Subcutaneous abdominal adipose tissue (tissue), 5 donors: ENCODE results near the gene CX3CR1.

ENCODE experiments used
- H3K27ac ChIP-seq: one replicate; pipeline ENCODE4 v1.7.0; 2013; ENCODE audit warnings: low read depth, mild to moderate bottlenecking, inconsistent platforms, low read length, moderate library complexity
- H3K27me3 ChIP-seq, 5 donors: one replicate each; pipeline ENCODE4 v1.7.0; 2013; ENCODE audit warnings: low read length in 5 of 5, inconsistent platforms in 1 of 5; ENCODE audit not compliant: control insufficient read depth in 5 of 5, insufficient read depth in 4 of 5
- H3K36me3 ChIP-seq, 5 donors: one replicate each; pipeline ENCODE4 v1.7.0; 2013; ENCODE audit warnings: low read length in 5 of 5; ENCODE audit not compliant: control insufficient read depth in 5 of 5, insufficient read depth in 5 of 5
- H3K4me1 ChIP-seq, 5 donors: one replicate each; pipeline ENCODE4 v1.7.0; 2013; ENCODE audit warnings: low read length in 5 of 5, mild to moderate bottlenecking in 3 of 5, moderate library complexity in 1 of 5; ENCODE audit not compliant: control insufficient read depth in 5 of 5, insufficient read depth in 5 of 5
- H3K4me3 ChIP-seq, 5 donors: one replicate each; pipeline ENCODE4 v1.7.0; 2013; ENCODE audit warnings: low read length in 5 of 5, low read depth in 1 of 5
- H3K9ac ChIP-seq, 5 donors: one replicate each; pipeline ENCODE4 v1.7.0; 2013; ENCODE audit warnings: low read length in 5 of 5, mild to moderate bottlenecking in 4 of 5, moderate library complexity in 3 of 5
- H3K9me3 ChIP-seq, 5 donors: one replicate each; pipeline ENCODE4 v1.7.0; 2013; ENCODE audit warnings: low read length in 5 of 5; ENCODE audit not compliant: control insufficient read depth in 5 of 5
- donor health status: healthy.
- donor health status: healthy.
- donor health status: healthy.
- donor health status: healthy.
- donor health status: healthy.

Gene CX3CR1

DNA sequence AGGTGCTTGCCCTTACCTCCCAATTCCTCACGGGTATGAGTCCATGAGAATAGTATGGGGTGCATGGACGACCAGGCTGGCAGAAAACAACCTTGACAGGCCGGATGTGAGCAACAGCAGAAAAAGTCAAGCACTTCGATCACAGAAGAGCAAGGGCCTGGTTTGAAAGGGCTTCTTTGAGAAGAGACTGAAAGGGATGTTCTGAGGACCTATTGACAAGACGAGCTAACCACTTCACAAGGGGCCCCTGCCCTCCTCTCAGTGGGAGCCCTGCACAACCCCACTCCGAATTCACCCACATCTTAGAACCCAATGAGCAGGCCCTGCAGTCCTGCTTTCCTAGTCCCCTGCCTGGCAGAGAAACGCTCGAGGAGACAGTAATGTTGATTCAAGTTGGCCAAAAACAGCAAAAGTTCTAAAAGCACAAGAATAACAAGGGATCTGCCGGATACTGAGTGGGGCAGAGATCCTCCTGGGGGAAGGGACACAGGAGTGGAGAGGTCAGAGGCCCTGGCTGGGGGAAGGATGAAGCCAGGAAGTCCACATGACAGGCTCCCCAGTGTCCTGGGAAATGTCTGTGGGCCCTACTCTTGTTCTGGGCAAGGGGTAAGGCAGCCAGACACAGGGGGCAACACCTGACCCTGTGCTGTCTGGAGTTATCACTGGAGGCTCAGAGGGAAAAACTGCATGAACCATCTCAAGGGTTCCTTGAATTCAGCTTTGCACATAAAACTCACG, 14.8 kb upstream of the CX3CR1 start:
- no peak overlapping the region for H3K4me3 ChIP-seq
- no peak overlapping the region for H3K9ac ChIP-seq
- H3K36me3 ChIP-seq = no peaks in the 10 kb centered on the region
- no peak overlapping the region for H3K27ac ChIP-seq
- no peaks in the 10 kb centered on the region for H3K27me3 ChIP-seq
- peaks cover 0 to 12% (median 6%) of the 10 kb centered on the region in 5 donors for H3K9me3 ChIP-seq
- H3K4me1 ChIP-seq = peaks cover 0 to 3% (median 0%) of the 10 kb centered on the region in 5 donors

DNA sequence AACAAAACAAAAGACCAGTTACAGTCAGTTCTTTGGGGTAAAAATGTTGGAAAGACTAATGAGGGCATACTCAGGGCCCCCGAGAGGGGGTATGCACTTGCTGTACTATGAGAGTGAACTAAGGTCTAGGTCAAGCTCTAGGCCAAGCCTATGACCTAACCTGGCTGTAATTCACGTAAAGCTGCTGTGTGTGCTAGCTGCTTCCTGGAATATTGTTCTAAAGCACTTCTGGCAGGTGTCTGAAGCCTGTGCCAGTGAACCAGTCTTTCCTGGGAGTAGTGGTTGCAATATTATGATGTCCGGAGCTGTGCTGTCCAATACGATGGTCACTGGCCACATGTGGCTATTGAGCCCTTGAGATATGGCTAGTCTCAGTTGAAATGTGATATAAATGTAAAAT, 13.1 kb upstream of the CX3CR1 start:
- H3K27me3 ChIP-seq = no peaks in the 10 kb centered on the region
- no peak overlapping the region for H3K4me3 ChIP-seq
- H3K9me3 ChIP-seq = peaks cover 0 to under 1% (median 0%) of the 10 kb centered on the region in 5 donors
- H3K27ac ChIP-seq = no peak overlapping the region
- H3K4me1 ChIP-seq = peaks cover 0 to 3% (median 0%) of the 10 kb centered on the region in 5 donors
- H3K36me3 ChIP-seq = no peaks in the 10 kb centered on the region
- H3K9ac ChIP-seq = no peak overlapping the region

DNA sequence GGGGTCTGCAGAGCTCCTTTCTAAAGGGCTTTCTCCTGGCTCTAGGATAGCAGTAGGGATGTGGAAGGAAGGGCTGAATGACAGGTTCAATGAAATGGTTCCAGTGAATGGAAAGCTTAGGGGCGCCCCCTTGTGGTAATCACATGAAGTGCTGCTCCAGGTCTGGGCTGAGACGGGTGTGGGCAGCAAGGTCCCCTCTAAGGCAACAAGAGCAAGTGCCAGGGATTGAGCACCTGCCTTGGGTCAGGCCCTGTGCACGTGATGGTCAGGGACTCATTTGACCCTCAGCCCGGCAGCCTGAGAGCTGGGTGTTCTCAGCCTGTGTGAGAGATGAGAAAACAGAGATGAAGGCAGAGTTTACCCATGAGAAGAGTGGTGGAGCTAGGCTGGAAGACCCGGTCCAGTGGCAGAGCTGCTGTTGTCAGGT, 12.1 kb upstream of the CX3CR1 start:
- Histone ChIP-seq H3K4me1 (peaks cover 0 to 3% (median 0%) of the 10 kb centered on the region in 5 donors), H3K9ac (no peak overlapping the region), H3K27me3 (no peaks in the 10 kb centered on the region), H3K9me3 (no peaks in the 10 kb centered on the region), H3K36me3 (no peaks in the 10 kb centered on the region), H3K27ac (no peak overlapping the region), H3K4me3 (no peak overlapping the region)

DNA sequence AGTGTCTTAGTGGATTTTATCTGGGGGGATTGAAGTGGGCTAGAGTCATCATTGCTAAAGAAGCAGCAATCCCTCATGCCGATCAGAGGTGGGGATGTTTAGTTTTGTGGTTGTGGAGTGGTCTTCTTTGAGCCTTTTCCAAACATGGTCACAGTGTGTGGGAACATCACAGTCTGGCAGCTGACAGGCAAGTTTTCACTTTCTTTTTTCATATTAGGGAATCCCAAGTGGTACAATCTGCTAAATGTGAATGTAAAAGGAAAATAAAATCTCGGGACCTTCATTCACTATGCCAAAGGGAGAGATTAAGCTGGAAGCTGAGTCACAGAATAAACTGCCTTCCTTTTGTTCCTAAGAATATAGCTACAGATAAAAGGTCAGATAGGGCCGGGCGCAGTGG, 10.4 kb upstream of the CX3CR1 start:
- Histone ChIP-seq H3K36me3 (no peaks in the 10 kb centered on the region), H3K4me1 (peaks cover 0 to 5% (median 0%) of the 10 kb centered on the region in 5 donors), H3K9me3 (no peaks in the 10 kb centered on the region), H3K4me3 (no peak overlapping the region), H3K9ac (no peak overlapping the region), H3K27ac (no peak overlapping the region), H3K27me3 (no peaks in the 10 kb centered on the region)

DNA sequence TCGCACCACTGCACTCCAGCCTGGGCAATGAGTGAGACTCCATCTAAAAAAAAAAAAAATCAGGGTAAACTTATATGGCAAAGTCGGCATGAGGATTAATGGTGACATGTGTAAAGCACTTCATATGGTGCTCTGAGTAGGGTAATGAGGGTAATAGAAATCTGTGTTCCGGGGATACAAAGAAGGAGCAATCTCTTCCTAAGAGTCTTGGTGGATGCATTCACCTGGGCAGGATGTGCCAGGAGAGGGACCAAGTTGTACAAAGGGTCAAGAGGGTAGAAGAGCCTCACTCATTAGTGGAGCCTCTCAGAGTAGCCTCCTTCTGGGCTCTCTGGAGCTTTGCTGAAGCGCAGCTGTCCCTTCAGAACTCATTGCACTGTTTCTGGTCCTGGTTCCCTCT, 9.3 kb upstream of the CX3CR1 start:
- Histone ChIP-seq H3K27ac (no peak overlapping the region), H3K9me3 (no peaks in the 10 kb centered on the region), H3K4me3 (no peak overlapping the region), H3K9ac (no peak overlapping the region), H3K4me1 (peaks cover 0 to 15% (median 5%) of the 10 kb centered on the region in 5 donors), H3K36me3 (no peaks in the 10 kb centered on the region), H3K27me3 (no peaks in the 10 kb centered on the region)

DNA sequence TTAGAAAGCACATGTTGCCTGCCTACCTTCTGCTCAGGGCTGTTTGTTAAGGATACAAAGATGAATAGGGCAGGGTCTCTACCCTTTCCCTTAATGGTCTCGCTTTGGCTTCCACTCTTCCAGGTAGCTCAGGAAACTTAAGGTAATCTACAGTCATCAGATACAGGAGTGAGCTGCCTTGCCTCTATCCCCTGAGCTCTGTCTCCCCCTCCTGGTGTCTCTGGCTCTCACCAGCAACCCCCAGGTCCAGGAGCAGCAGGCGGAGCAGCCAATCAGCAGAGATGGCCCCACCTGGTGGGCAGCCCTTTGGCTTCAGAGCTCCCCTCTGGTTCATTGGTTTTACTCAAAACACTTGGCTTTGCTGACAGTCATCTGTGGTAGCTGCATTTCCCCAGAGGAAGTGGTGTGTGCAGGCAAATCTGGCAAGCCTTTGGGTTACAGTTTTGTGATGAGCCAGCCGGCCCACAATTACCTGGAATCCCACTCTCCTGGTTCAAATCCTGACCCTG, 8.5 kb upstream of the CX3CR1 start:
- no peak overlapping the region for H3K9ac ChIP-seq
- H3K9me3 ChIP-seq = no peaks in the 10 kb centered on the region
- H3K36me3 ChIP-seq = no peaks in the 10 kb centered on the region
- H3K4me1 ChIP-seq = peaks cover 0 to 17% (median 5%) of the 10 kb centered on the region in 5 donors
- H3K4me3 ChIP-seq = no peak overlapping the region
- H3K27ac ChIP-seq = no peak overlapping the region
- H3K27me3 ChIP-seq = no peaks in the 10 kb centered on the region

DNA sequence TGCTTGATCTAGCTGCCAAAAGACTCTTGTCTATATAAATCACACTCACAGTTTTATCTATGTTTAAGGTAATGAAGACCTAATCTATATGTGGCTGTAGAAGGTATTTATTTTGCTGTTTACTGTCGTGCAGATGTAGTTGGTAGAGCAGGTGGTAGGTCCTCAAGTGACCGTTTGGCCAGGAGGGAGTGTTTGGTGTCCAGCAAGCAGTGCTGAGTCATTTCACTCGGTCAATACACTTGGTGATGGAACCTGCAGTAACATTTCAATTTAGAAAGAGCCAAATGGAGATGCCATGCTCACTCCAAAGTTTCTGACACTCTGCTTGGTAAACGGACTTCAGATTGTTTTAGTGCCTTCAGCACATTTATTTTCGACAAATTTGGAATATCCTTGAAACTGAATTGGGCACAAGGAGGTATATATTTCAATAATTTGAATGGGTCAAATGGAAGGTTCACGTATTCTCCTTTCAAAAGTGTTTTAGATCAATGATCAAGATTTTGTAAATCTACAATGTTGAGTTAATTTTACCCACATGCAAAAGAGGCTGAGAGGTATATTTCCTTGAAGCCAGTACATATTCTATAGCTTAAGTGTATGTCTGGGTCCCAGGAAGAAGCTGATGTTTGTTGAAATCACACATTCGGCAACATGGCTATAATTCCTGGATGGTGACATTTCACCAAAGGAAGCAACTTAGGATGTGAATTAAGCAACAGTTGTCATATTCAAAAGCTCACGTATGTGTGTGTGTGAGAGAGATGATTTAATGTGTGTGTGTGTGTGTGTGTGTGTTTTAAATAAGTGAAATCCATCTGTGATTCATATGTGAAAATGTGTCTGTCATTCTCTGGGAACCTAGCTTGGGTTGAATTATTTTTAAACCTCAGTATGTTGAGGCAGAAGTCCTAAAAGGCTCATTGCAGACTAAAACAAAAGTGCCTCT, 7.7 kb upstream of the CX3CR1 start:
- Histone ChIP-seq H3K4me3 (no peak overlapping the region), H3K36me3 (no peaks in the 10 kb centered on the region), H3K27me3 (no peaks in the 10 kb centered on the region), H3K27ac (no peak overlapping the region), H3K9ac (no peak overlapping the region), H3K9me3 (no peaks in the 10 kb centered on the region), H3K4me1 (peaks cover 0 to 17% (median 5%) of the 10 kb centered on the region in 5 donors)

DNA sequence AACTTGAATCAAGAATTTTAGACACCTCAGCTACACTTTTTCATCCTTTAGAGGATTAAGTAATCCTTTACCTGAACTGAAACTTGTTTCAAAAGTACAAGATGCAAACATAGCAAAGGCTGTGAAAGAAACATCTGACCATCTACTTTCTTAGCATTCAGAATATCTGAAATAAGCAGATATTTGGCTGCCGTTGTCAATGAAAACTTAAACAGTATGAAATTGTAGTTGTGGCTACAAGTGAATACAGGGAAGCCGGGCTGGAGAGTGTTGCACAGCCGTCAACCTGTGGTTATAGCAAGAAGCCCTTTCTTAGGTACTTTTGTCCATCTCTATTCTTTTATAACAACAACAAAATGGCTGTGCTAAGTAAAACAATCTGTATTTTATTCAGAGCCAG, 6.9 kb upstream of the CX3CR1 start:
- Histone ChIP-seq H3K9ac (no peak overlapping the region), H3K4me3 (no peak overlapping the region), H3K9me3 (no peaks in the 10 kb centered on the region), H3K4me1 (peaks cover 0 to 17% (median 5%) of the 10 kb centered on the region in 5 donors), H3K27ac (no peak overlapping the region), H3K27me3 (peaks cover 0 to 2% (median 0%) of the 10 kb centered on the region in 5 donors), H3K36me3 (no peaks in the 10 kb centered on the region)

DNA sequence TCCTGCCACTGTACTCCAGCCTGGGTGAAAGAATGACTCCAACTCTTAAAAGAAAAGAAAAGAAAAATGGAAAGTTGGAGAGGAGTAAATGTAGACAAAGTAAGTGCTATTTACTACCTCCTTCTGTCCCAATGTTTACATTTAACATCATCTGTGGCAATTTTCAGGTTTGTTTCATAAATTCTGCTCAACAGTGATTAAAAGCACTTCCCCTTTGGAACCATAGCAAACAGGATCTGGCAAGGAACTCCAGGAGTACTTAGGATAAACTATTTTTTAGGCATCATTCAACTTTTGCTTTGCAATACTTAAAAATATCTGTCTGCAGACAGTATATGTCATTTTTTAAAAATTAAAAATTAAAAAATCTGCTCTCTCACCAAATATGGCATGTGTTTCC, 5.5 kb upstream of the CX3CR1 start:
- H3K27ac ChIP-seq = no peak overlapping the region
- no peak overlapping the region for H3K9ac ChIP-seq
- H3K9me3 ChIP-seq = no peaks in the 10 kb centered on the region
- peaks cover 0 to 3% (median 0%) of the 10 kb centered on the region in 5 donors for H3K27me3 ChIP-seq
- H3K4me3 ChIP-seq = no peak overlapping the region
- peaks cover 0 to 26% (median 5%) of the 10 kb centered on the region in 5 donors for H3K4me1 ChIP-seq
- H3K36me3 ChIP-seq = no peaks in the 10 kb centered on the region

DNA sequence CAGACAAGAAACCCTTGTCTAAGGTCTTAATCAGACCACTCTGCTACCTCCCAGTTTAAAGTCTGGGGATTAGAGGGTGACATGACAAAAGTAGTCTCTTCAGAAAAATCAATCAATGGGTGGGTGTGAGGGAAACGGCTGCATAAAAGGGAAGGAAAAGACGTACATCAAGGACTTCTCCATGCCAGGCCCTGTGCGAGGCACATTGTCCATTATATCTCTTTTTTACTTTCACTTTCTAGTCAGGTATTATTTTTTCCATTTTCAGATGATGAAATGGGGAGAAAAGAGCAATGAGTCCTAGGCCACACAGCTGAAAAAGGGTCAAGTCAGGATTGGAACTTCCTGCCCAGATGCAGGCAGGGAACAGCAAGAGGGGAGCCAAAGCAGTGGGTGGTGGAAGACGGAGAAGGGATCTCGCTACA, 4.6 kb upstream of the CX3CR1 start:
- H3K4me1 ChIP-seq = peaks cover 0 to 34% (median 5%) of the 10 kb centered on the region in 5 donors
- H3K4me3 ChIP-seq = peak overlapping the region in 4 of 5 donors; percentile 14 to 23 (median 18)
- no peaks in the 10 kb centered on the region for H3K36me3 ChIP-seq
- peaks cover 0 to 3% (median 0%) of the 10 kb centered on the region in 5 donors for H3K27me3 ChIP-seq
- no peak overlapping the region for H3K27ac ChIP-seq
- no peaks in the 10 kb centered on the region for H3K9me3 ChIP-seq
- peak overlapping the region in 1 of 5 donors; percentile 31 for H3K9ac ChIP-seq
